CD4-positive, alpha-beta T cell treated with Interleukin-2 at 100 ng/mL for 4 hours (primary cell): ENCODE results near the gene NSUN4.

Source experiments
- DNase-seq: peaks from one replicate; pipeline ENCODE4 v3.0.0-alpha.2; 2020; ENCODE audit warnings: low spot score

NSUN4 gene

GRCh38 chr1:46406881-46407608 lies 66.4 kb downstream of the NSUN4 start:
- DNase-seq: no peak

GRCh38 chr1:46407636-46408035 lies 67.0 kb downstream of the NSUN4 start:
- no peak for DNase-seq

- DNase-seq: no peak
Measured at GRCh38 chr1:46408356-46409062, 67.9 kb downstream of the NSUN4 start.

- no peak for DNase-seq
Measured at GRCh38 chr1:46409063-46409372, 68.4 kb downstream of the NSUN4 start.

- no peak for DNase-seq
Measured at GRCh38 chr1:46410156-46411009, 69.8 kb downstream of the NSUN4 start.

GRCh38 chr1:46411010-46411405 lies 70.4 kb downstream of the NSUN4 start:
- no peak for DNase-seq
